Stimulated activated CD4-positive, alpha-beta T cell treated with anti-CD3 and anti-CD28 coated beads, Interleukin-15, amount 100 ng/mL, for 24 hours (primary cell): ENCODE measurements around the gene PLPP7.
"Not testable (repeated sequence)": the region's sequence is repeated elsewhere in the genome, so short reads cannot be mapped to it uniquely, and the experiment has no call there.

Experiments used
- DNase-seq: peaks from one replicate; pipeline ENCODE4 v3.0.0-alpha.2; 2020

Gene PLPP7

GRCh38 chr9:131307974-131308373 lies 18.5 kb downstream of the PLPP7 start:
- no peak for DNase-seq

GRCh38 chr9:131308452-131308851 lies 18.9 kb downstream of the PLPP7 start:
- no peak for DNase-seq

GRCh38 chr9:131308906-131309529 lies 19.5 kb downstream of the PLPP7 start:
- no peak for DNase-seq

- DNase-seq: no peak
These were observed 20.2 kb downstream of the PLPP7 start for GRCh38 chr9:131309530-131310276.

- peak; percentile 71 for DNase-seq
These were observed 21.5 kb downstream of the PLPP7 start for GRCh38 chr9:131310833-131311554.

- no peak for DNase-seq
These were observed 22.7 kb downstream of the PLPP7 start for GRCh38 chr9:131312246-131312645.

GRCh38 chr9:131312822-131313770 lies 23.6 kb downstream of the PLPP7 start:
- DNase-seq: no peak

- no peak for DNase-seq
These were observed 28.9 kb downstream of the PLPP7 start for GRCh38 chr9:131318231-131319085.

GRCh38 chr9:131319486-131319885 lies 30.0 kb downstream of the PLPP7 start:
- DNase-seq: no peak

- no peak for DNase-seq
These were observed 30.6 kb downstream of the PLPP7 start for GRCh38 chr9:131320031-131320685.

- no peak for DNase-seq
These were observed 34.1 kb downstream of the PLPP7 start for GRCh38 chr9:131323629-131324028.

GRCh38 chr9:131324736-131325679 lies 35.5 kb downstream of the PLPP7 start:
- no peak for DNase-seq

- DNase-seq: no peak
These were observed 39.7 kb downstream of the PLPP7 start for GRCh38 chr9:131329241-131329641.

- no peak for DNase-seq
These were observed 41.5 kb downstream of the PLPP7 start for GRCh38 chr9:131330814-131331600.

GRCh38 chr9:131331996-131332395 lies 42.5 kb downstream of the PLPP7 start:
- DNase-seq: not testable (repeated sequence)

- no peak for DNase-seq
These were observed 44.5 kb downstream of the PLPP7 start for GRCh38 chr9:131333771-131334628.

GRCh38 chr9:131334629-131335367 lies 45.3 kb downstream of the PLPP7 start:
- DNase-seq: no peak
